GM18498 (cell line): ENCODE data around the gene ANKRD31.

Source experiments
- ATAC-seq: cut with Tn5 transposase; IDR thresholded peaks from one replicate; pipeline ENCODE4 v1.9.1; 2021; ENCODE audit warnings: mild to moderate bottlenecking, moderate library complexity; ENCODE audit not compliant: unreplicated experiment

The ANKRD31 gene

DNA sequence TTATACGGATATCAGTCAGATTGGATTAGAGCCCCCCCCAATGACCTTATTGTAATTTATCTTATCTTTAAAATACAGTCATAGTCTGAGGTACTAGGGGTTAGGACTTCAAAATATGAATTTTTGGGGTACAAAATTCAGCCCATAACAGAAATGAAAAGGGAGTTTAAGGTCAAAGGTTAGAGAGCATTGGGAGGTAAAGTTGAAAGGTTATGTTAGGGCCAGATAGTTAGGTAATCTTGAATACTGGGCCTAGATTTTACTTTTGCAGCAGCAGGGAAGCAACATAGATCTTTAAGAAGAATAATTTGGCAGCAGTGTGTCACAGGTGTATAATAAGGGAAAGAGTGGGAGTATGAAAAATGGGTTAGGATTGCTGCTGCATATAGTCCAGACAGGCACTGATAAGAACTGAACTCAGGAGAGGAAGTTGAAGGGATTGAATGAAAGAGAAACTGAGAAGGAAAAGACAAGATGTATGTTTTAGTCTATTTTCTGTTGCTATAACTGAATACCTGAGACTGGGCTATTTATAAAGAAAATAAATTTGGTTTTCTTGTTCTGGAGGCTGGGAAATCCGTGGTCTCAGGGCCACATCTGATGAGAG, 173.7 kb downstream of the ANKRD31 start:
- peak; percentile 59 for ATAC-seq

DNA sequence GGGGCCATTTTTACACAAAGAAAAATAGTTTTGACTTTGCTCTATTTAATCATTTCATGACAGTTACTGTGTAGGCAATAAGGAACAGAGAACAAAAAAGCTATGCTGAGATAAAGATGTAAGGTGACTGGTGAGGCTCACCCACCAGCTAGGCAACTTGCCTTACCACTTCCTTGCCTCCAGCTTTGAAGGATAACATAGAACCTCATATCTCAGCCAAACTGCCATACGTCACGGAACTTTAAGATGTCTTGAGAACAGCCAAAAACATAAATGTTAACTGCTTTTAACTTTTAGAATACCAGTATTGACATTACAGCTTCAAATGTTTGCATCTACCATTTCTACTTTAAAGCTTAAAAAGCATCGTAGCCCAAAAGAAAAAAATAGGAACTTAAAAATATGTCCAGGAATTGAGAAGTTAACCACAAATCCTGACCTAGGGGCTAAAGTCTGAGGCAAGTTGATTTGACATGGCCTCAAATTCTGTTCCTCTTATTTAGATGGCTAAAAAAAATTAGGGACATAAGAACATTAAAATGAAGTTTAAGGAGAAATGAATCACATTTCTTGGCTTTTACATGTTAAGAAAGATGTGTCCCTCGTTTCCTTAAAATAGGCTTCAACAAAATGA, 176.6 kb downstream of the ANKRD31 start:
- ATAC-seq, result no peak

DNA sequence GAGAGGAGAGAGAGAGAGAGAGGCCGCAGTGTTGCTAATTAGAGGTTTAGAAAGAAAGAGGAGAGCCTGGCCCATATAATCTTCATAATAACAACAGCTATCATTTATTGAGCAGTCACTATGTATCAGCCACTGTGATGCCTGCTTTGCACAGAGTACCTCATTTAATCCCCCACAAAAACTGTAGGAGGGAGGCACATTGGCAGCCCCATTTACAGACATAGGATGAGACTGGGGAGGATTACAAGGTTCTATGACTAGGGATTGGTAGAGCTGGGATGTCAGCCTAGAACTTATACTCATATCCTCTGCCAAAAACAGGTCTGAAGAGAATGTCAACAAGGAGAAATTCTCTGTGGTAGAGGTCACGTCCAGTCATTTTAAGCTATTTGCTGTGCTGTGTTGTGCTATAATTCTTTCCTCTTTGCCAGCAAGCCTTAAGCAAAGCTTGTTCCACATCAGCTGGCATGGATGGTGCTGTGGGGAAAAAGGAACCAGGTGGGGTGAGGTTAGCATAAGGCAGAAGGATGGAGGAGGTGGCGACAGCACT, 177.6 kb downstream of the ANKRD31 start:
- ATAC-seq, result no peak

DNA sequence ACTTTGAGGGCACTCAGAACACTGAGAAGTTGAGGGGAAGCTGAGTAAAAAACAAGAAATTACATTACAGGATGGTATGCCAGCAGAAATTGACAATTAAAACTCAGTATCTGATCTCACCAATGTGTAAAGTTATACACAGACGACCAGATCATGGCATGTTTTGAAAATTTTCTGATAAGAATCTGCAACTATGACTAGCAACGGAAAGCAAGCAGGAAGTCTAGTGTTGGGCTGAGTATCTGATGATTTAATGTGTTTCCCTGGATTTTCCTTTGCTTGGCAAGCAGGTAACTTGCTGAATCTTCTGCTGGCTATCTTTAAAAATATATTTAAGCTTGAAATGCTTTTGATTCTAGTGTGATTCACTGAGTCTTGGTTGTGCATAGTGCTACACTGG, 179.1 kb downstream of the ANKRD31 start:
- no peak for ATAC-seq

DNA sequence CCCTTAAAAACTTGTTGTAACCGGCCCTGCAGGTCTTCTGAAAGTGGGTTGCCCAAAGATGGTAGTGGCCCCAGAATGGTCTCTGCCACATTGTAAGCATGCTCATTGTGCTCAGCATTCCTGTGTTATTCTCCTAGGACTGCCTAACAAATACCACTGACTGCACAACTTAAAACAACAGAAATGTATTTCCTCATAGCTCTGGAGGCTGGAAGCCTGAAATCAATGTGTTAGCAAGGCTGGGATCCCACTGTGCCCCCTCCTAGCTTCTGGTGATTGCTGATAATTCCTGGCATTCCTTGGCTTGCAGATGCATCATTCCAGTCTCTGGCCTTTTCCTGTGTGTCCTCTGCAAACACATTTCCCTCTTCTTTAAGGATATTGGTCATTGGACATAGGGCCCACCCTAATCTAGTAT, 180.9 kb downstream of the ANKRD31 start:
- ATAC-seq, result no peak

DNA sequence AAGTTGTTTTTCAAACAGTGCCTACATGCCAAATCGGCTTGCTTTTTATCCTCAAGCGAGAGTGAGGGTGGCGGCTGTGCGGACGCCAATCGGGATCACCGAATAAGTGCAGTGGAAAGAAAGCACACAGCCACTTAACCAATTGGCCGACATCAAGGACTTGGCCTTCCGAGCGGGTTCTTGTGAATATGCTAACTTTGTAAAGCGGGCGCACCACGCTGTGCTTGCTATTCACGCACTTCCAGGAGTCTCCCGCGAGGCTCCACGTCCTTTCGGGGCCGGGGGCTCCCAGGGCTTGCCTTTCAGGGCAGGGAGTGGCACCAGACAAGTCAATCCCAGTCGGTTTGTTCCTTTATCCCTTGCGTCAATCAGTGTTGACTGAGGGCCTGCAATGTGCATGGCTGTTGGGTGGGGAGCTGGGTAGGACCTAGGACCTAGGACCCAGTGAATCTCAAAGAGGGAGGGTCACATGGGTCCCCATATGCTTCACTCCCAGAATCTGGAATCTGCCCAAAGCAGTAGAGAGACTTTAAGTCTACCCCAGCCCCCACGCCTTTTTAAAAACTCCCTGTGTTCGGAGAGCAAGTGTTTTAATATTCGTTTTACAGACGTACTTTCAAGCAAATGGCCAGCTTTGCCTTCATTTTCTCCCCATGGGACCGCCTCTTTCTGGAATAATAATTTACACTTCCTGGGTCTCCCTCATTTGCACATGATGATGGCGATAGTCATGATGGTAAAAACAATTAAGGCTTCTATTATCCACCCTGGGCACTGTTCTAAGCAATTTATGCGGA, 182.3 kb downstream of the ANKRD31 start:
- no peak for ATAC-seq

DNA sequence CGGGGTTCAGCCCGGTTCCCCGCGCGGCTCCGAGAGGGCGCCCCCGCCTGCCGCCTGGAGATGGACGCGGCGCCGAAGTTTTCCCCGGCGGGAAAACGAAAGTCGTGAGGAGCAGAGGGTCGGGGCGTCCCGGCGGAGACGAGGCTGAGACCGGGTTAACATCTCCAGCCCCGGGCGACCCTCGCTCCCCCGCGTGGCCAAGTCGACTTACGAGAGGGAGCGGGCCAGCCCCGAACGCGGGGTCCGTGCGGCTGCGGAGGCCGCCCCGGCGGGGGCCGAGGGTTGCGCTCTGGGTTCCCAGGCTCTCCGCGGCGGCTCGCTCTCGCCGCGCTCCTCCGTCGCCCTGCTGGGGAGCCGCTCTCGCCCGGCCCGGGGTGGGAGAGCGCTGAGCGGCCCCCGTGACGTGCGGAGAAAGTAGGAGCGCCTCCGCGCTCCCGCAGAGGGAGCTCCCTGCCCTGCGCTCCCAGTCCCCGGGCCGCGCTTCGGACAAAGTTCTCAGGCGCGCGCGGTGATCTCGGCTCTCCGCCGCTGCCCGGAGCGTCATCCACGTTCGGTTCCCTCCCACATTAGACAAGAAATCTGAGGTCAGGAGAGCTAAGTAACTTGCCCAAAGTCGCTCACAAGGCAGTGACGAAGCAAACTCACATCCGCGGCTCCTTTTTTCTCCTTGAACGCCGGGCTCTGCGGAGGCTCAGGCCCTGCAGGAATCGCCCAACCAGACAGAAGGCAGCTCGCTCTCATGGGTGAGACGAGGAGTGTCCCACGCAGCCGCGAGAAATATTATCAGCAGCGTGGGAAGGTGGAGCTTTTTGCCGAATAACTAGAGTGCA, 183.2 kb downstream of the ANKRD31 start:
- ATAC-seq, result peak; percentile 40

DNA sequence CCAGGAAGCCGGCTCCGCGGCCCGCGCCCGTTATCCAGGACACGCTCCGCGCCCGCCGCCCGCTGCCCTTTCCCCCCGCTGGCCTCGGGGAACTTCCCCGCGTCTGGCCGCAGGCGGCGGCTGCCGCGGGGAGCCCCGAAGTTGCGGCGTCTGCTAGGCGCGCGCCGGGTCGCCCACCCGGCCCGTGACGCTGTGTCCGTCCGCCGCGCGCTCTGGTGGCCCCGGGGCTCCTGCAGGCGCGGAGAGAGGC, 183.7 kb downstream of the ANKRD31 start:
- peak; percentile 23 for ATAC-seq

DNA sequence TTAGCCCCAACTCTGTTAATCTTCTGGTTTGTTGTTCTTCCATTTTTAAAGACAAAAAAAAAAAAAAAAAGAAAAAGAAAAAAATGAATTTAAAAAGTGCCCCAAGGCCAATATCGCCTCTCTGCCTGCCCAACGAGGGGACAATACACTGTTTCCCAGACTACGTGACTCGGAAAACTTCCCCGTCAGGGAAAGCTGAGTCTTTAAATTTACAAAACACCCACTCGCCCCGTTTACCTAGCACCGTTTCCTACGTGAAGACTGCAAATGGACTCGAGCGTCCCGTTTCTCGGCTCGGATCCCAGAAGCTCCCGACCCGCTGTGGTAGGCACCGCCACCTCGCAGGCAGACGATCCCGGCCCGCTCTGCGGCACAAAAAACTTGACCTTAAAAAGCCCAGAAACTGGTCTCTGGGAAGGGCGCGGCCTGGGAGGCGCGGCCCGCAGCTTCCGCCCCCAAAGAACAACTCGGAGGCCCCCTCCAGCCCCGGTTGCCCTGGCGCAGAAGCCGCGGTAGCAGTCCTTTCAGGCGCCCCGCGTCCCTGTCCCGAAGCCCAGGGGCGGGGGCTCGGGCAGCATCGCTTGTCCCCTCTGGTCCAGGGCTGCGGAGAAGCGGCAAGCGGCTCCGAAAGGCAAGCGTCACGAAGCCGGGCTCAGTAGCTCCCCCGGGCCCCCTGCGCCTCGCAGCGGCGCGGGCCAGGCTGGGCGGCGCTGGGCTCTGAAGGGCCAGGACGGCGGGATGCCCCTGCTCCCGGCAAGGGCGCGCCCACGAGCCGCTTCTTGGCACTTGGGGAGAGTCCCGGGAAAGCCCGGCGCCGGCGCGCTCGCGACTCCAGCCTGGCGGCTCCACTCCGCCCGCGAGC, 184.3 kb downstream of the ANKRD31 start, which contains the start of gene GCNT4:
Gene GCNT4 (minus strand): TSS at position 367 of the 862 bp plus-strand sequence. CDS start 22,521 bp downstream, outside the sequence.
- ATAC-seq, result peak; percentile 24

DNA sequence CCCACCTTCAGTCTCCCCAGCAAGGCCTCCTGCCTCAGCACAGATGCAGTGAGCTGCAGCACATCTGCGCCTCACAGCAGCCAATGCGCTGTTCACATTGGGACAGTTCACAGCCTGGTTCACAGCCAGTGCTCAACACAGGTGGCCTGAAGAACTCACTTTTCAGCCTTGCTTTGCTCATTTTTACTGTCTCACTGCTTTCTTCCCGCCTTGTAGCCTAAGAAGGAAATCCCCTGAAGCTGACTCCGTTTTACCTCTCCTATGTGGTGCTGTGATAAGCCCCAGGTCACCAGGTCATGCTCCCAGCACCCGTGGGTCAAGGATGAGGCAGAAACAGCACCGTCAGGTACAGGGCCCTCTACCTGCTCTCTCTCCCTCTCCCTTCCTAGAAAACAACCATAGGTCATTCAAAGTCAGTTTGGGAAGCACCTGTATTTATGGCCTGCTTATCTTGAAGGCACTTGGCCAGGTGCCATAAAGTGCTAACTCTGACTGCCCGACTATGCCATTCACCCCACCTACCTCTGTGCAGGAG, 185.4 kb downstream of the ANKRD31 start:
- no peak for ATAC-seq

DNA sequence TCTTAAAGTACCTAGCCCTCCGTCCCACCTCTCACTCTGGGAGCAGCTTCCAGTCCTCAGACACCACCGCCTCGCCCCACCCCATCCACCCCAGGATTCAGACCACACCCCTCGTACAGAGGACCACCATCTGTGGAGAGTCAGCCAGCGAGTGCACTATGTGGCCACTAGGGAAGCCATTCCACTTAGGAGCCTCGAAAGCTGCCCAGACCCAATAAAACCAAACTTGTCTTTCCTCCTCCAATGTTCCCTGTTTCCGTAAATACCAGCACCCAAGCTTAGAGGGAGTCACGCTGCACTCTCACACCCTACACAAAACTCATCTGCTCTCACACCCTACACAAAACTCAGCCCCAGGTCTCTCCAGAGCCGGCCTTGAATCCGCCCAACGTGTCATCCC, 186.3 kb downstream of the ANKRD31 start:
- no peak for ATAC-seq

DNA sequence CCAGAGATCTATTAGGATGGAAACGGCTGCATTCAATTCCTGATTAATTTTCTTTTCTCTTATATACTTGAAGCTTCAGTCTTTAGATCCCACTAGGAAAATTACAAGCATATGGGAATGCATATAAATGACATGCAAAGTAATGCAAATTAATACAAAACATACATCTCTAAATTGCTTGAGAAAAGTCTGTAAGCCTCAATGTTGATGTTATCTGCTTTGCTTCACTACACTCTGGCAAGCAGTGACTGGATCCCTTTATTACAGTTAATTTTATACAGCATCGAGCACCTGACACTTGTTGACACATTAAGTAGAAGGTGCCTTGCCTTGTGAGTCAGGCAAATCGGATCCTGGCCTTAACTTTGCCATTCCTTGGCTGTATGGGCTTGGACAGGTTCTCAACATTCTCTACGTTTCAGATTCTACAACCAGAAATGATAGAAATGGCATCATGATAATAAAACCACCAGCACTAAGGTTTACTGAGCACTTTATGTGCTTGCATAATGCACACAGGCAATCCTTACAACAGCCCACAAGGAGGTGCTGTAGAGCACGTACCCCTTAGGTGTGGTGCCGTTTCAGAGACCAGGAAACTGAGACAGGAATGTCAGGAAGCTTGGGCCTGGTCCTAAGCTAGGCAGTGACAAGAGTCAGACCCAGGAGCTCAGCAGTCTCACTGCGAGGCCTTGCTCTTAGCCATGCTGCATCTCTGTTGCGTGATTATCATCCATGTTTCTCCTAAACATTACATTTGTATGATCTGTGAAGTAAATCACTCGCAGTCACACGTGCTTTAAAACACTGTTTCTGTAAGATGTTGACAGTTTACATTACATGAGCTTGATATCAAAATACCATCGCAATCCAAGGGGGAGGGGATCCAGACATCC, 187.0 kb downstream of the ANKRD31 start:
- no peak for ATAC-seq

DNA sequence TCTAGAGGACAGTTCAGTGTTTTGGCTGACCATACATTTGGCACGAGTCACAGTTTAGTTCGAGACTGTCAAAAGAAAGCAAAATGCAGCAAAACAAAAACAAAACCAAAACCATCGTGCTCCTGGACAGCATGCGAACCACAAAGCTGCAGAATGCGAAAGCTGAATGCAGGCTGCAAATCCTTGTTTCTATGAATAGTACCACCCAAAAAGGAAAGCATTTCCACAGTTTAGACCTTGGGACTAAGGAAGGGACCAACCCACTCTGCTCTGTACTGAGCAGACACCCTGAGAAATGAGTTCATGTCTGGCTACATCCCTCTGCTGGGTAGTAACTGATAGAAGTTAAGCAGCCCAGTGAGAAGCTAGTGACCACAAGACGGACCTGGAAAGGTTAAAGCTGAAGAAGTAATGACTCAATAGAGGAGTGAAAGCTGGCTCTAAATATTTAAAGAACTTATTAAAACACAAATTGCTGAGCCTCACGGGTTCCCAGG, 188.2 kb downstream of the ANKRD31 start:
- peak; percentile 55 for ATAC-seq

DNA sequence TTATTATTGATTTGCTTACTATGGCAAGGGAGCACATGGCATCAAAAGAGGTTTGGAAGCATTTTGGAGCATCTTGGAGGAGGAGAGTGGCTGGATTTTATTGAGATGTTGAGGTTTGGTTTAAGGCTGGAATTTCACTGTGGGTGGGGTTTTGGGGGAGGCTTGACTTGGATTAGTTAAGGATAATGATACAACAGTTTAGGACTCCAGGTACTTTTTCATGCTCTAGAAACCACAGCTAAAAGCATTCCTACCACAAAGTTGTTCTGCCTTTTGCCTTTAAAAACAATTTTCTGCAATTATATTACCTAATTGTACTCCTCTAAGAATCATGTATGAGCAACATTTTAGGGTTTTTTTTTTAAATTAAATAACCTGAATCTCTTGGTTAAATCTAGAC, 189.3 kb downstream of the ANKRD31 start:
- ATAC-seq, result no peak

DNA sequence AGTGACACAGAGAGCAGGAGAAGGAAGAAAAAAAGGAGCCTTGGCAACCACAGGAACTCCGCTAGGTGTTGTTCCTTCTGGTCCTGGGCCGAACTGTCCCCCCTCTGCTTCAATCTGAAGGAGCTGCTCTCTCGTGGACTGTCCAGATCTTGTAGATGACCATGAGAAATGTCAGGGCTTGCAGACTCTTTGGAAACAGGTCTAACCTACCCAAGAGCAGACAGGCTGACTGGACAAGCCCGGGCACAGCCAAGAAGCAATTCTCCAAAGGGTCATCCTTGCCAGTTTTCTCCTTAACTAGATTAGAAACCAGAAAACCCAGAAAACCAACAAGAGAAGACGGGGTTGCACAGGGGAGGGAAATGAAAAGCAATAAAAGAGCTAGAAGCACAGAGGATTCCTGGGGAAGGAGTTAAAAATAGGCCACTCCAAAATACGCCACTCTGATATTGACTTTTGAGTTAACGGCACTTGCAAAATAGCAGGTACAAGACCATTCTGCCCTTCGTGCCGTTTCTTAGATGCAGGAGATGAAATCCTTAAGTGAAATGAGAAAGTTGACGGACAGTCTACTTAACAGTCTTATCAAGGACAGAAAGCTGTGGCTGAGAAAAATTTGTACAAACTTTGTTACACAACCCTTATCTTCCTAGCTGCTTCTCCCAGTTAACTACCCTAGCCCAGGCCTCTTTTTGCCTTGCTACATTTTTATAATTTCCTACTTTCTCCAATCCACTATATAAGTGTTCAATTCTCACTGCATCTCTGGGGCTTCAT, 190.1 kb downstream of the ANKRD31 start:
- no peak for ATAC-seq

DNA sequence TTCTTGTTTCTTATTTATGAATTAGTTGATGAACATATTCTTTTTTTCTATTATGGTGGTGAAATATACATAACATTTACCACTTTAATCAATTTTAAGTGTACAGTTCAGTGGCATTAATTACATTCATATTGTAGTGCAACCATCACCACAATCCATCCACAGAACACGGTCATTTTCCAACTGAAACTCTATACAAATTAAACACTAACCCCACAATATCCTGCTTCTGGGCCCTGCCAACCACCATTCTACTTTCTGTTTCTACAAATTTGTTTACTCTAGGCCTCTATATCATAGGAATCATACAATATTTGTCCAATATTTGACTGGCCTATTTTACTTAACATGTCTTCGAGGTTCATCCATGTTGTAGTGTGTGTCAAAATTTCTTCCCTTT, 191.6 kb downstream of the ANKRD31 start:
- ATAC-seq, result no peak

DNA sequence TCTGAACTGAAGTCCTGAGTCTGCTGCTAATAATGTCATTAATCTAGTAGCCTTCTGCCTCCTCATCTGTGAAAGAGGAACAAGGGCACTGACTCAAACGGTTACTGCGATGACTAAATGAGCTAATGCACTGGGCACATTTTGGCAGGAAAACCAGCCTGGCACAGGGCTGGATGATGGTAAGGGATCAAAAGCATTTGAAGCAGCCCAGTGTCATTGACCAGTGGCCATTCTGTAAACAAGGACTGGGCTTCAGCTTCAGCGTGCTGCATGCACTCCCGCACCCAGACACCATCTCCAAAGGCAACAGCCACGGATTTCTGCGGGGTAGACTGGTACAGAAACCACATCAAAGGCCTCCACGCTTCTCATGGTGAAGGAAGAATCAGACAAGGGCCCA, 192.3 kb downstream of the ANKRD31 start:
- ATAC-seq, result no peak
